Activated CD4-positive, alpha-beta T cell treated with anti-CD3 and anti-CD28 coated beads for 48 hours (primary cell): ENCODE results near the gene TSPOAP1.

Experiments
- DNase-seq: peaks from one replicate; pipeline ENCODE4 v3.0.0-alpha.2; 2020

Gene TSPOAP1

DNA sequence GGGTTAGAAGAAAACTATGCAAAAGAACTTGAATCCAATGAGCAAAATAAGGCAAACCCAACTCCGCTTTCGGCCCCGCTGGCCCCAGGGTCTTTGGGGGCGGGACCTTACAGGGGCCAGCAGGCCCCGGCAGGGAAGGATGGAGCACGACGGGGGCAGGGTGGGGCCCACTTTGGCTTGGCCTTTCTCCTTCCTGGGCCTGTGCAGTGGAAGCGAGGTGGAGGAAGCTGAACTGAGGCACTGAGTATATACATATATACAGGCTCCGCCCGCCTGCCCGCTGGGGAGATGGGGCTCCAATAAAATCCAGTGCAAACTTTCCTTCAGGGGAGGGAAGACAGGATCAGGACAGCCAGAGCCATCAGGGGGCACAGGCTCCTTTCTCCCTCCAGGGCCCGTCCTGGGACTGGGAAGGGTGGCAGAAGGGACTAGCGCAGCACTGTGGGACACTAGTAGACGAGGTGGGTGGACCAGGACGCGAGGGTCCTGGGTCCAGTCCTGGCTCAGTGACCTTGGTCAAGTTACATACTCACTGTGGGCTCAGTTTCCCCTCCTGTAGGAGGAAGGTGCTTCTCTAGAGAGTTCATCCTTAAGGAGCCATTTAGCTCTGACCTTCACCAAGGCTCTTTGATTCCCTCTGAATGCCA is 27.0 kb downstream of the TSPOAP1 start:
- no peak for DNase-seq

DNA sequence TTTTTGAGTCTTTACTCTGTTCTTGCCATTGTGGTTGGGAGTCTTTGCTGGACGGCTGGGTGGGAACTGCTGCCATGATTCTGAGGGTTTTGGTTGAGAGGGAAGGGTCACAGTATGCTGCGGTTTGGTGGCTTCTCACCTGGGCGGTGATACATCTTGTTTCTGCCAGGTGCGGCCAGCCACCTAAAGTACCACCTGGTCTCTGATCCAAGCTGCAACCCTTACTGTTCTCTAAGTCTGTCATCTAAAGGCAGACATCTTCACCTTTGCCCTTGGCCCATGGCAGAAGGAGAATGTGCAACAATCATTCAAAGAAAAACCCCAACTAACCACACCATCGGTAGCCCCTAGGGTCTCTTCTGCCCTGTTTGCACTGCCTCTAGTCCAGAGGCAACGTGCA is 28.3 kb downstream of the TSPOAP1 start:
- DNase-seq: no peak

DNA sequence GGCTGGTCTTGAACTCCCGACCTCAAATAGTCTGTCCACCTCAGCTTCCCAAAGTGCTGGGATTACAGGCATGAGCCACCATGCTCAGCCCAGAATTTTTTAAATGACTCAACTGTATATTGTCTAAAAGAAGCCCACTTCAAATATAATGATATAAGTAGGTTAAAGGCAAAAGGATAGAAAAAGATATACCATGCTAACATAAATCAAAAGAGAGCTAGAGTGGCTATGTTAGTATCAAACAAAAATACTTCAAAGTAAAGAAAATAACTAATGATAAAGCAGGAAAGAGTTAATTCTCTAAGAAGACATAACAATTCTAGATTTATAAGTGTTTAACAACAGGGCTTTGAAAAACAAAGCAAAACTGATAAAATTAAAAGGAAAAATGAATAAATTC is 34.6 kb downstream of the TSPOAP1 start:
- no peak for DNase-seq

DNA sequence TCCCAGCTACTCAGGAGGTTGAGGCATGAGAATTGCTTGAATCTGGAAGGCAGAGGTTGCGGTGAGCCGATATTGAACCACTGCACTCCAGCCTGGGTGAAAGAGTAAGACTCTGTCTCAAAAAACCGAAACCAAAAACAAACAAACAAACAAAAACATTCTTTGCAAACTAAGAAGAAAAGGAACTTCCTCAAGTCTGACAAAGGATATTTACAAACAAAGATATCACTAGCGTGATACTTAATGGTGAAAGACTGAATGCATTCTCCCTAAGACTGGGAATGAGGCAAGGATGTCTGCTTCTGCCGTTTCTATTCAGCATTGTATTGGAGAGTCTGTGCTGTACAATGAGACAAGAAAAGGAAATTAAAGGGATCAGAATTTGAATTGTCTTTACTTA is 37.3 kb downstream of the TSPOAP1 start:
- DNase-seq: no peak

DNA sequence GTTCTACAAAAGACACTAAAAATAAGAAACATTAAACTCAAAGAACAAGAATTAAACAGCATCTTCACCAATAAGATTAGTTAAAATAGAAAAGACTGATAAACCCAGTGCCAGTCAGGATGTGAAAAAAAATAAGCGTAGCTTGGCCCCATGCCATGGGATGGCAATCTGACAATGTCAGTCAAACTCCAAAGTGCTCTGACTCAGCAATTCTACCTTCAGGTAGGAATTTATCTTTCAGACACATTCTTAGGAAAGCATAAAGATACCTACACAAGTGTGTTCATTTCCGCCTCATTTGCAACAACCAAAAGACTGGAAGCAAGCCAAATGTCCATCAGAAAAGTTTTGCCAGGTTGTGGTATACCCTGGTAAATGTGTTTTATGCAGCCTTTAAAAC is 38.7 kb downstream of the TSPOAP1 start:
- DNase-seq: no peak

DNA sequence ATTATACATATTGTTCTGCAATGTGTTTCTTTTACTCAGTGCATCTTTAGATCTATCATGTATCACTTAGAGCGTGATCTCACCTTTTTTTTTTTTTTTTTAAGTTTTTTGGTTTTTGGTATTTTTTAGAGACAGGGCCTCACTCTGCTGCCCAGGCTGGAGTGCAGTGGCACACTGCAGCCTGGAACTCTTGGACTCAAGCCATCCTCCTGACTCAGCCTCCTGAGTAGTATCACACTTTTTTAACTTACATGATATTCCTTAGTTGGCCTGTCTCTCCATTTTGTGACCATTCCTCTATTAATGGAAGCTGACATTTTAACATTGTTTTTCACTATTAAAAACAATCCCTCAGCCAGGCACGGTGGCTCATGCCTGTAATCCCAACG is 43.2 kb downstream of the TSPOAP1 start:
- DNase-seq: no peak

DNA sequence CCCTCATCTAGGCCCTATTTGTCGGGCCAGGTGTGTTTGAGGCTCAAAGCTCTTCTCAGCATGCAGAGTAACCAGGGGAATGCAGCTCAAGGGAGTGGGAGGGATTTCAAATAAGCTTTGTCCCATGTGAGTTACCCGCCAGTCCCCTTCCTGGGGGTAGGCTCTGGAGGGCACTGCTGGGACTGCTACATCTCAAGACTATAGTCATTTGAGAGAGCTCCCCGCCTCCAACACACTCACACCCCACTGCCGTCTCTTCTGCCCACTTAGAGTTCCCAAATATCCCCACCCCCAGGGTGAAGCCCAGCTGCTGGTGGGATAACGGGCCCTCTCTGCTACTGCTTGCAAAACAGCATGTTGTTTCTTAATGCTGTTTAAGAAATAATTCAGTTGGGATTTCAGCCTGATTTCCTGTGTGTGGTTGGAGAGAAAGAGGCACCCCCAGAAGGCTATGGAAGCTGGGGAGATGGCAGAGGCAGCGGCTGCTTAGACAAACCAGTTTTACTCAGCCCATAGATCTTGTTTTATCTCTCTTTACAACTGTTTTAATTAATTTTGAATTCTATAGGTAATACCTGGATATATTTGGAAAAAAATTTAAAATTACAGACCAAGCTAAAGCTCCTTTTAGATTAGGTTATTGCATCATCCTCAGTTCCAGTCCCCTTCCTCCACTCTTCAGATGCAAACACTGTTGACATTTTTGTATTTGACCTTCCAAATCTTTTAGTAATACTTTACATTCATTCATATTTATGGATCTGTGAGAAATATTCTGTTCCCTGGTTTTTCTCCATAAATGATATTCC is 43.8 kb downstream of the TSPOAP1 start:
- no peak for DNase-seq

DNA sequence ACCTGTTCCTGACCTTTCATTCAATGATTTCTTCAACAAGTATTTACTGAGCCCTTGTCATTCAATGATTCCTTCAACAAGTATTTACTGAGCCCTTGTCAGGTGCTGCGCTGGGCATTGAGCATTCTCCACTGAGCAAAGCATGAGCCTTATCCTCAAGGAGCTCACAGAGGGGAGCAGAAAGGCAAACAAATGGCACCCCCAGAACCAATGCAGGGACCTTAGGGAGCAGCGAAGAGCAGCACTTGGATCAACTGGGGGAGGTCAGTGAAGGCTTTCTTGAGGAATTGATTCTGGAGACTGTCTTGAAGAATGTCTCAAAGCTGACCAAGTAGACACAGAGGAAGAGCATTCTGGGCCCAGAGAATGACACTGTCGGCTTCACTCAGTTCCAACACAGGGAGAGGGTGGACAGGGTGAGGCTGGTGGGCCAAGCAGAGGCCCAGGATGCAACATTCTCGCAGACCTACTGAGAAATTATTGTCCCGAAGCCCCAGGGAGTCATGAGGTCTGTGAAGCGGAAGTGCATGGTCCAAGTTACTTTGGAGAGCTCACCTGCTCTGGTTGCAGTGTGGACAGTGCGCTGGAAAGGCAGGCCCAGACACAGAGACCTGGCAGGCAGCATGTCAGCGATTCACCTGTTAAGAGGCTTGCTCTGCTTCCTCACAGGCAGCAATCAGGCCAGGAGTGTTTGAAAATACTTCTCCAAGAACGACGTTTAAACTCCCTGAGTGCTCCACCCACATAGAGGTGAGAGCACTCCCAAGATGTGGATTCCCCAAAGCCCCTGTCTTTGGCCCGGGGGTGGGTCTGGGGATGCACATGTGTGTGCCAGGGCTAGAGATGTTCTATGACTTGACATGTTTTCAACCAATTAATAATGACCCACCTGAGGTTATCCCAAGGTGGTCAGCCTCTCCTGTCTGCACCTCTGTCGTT is 44.7 kb downstream of the TSPOAP1 start:
- no peak for DNase-seq

DNA sequence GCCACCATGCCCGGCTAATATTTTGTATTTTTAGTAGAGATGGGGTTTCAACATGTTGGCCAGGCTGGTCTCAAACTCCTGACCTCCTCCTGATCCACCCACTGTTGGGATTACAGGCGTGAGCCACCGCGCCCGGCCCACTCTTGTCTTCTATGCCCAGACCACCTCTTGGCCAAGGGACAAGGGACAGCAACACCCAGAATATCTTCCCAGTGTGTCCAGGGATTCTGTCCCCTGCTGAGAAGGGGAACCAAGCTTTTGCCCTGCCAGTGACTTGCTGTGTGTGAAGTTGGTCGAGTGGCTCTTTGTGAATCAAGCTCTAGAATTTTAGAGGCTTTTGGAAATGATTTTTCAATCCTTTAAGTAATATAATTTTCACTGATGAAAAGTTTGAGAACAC is 46.2 kb downstream of the TSPOAP1 start:
- no peak for DNase-seq

DNA sequence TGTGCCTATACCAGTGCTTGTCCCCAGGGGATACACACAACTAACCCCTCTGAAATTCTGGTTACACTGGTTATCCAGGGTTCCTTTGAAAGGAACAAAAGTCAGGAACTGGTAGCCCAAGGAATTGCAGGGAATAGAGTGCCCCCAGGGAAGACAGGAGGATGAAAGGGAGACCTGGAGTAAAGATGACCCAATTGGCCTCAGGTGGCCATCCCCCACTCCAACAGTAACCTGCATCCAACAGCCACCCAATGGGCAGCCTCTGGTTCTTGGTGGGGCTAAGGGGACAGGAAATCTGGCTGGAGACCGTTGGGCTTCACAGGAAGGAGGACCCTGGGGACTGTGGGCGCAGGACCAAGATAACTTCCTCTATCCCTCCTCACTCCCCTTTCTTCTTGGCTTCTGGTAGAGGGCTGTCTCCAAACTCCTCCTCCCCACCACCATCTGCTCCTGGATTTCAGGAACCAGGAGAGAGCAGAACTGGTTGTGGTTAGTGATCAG is 47.0 kb downstream of the TSPOAP1 start:
- no peak for DNase-seq

DNA sequence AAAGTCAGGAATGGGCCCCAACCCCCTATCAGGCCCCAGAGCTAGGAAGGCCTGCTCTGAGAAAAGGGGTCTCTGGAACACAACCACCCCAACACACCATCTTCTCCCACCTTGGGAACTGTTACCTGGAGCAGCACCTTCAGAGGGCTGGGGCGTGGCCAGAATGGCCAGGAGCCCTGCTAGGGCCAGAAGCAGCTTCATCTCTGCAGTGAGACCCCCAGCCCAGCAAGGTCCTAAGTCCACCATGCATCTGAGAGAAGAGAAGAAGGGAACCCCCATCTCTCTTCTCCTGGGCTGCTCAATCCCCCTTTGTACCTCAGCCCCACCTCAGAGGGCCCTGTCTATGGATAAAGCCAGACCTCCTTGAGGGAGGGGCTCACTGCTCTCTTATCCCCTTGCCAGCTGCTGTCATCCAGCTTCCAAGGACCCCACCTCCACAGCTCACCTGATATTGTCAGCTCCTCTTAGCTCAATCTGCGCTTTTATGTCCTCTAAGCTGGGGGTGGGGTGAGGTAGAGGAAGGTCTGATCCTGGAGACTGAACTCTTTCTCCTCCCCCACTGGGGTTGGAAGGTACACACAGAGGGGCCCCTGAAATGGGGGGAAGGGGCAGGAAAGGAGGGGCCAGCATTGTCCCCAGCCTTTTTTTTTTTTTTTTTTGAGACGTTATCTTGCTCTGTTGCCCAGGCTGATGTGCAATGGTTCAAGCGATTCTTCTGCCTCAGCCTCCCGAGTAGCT is 47.9 kb downstream of the TSPOAP1 start, which contains the start of gene MPO:
Gene MPO, minus strand, starts transcription at position 456 of the 738 bp plus-strand sequence. Its CDS starts 177 bp downstream, at position 279.
- no peak for DNase-seq

DNA sequence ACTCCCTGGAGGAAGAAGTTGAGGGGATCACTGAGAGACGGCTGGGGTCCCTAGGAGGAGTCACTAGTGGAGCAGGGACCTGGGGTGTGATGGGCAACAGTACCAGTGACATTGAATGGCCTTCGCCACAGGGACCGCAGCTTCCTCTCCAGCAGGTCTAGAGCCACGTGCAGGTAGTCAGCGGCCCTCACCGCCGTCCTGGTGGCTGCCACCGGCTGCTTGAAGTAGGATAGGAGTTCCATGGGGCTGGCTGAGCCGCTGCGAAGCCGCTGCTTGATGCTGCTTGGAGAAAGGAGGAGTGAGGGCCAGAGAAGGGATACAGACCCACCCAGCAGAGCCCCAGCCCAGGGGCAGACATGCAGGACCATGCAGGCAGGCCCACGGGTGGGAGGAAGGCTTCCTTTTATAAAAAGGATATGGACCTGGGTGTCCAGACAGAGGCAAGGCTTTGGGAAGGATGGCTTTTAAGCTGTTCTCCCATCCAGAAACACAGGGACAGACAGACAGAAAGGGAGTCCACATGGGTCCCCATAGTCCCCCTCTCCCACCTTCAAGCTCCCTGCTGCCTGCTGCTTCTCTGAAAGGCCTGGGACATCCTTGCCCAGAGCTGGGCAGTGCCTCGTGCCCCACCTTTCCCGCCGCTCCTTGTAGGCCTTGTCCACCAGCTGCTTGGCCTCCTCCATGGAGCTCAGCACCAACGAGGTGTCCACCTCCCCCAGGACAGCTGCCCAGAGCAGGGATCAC is 48.7 kb downstream of the TSPOAP1 start:
- DNase-seq: no peak

DNA sequence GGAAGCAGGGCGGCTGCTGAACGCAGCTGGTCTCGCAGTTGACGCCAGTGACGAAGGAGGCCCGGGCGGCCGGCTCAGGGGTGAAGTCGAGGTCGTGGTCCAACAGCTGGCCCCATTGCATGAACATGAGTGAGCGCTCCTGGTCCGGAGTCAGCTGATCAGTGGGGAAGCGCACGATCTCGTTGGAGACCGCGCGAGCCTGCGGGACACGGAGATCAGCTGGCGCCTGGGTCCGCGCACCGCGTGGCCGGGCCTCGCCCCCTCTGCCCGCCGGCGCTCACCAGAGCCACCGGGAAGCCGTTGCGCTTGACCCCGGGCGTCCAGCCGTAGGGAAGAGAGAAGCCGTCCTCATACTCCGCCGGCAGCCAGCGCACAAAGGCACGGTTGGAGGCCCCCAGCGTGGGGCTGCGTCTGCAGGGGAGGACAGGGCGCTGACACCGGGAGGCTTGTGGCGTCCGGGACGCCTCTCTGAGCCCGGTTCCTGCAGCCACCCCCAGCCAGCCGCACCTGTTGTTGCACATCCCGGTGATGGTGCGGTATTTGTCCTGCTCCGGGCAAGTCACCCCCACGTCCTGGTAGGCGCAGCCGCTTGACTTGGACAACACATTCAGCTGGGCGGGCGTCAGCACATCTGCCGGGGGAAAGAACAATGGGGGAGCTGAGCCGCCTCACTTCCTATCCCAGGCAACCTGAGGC is 49.4 kb downstream of the TSPOAP1 start:
- DNase-seq: no peak

DNA sequence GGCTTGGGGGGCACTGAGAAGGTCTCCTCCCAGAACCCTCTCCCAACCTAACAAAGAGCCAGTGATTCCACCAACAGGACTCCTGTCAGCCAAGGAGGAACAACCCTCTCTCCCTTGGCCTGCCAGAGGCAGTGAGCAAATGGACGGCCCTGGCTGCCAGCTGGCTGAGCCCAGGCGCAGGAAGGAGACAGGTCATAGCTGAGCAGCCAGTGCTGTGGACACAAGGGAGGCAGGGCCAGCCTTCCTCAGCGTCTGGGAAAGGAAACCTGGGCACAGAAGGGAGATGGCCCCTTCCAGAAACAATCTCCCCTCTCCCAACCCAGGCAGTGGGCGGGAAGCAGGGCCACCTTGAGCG is 50.0 kb downstream of the TSPOAP1 start:
- DNase-seq: no peak

DNA sequence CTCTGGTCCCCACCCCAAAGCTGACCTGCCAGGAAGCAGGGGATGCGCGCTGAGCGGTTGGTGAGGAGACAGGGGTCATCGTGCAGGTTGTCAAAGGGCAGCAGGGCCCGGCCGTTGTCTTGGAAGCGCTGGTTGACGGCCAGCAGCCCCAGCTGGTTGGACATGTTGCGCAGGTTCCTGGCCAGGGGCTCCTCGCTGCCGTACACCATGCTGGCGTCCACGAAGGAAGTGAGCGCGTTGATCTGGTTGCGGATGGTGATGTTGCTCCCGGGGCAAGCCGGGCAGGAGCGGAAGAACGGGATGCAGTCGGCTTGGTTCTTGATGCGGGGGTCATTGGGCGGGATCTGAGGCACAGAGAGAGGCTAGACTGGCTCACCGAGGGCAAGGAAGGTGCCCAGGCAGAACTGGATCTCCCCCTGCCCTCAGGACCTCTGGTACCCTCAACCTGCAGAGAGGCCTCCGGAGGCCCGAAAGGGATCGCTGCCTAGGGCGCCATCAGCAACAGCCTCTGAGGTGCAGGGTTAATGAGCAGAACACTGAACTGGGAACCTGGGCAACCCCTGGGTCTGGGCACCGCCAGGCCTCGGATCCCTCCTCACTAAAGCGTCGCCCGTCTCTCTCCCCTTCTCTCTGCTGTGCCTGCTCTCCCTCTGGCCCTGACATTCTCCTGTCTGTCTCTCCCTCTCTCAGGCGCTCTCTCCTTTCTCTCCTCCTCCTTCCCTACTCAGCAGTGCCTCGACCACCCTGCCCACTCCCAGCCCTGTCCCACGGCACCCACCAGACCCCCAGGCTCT is 50.6 kb downstream of the TSPOAP1 start:
- no peak for DNase-seq

DNA sequence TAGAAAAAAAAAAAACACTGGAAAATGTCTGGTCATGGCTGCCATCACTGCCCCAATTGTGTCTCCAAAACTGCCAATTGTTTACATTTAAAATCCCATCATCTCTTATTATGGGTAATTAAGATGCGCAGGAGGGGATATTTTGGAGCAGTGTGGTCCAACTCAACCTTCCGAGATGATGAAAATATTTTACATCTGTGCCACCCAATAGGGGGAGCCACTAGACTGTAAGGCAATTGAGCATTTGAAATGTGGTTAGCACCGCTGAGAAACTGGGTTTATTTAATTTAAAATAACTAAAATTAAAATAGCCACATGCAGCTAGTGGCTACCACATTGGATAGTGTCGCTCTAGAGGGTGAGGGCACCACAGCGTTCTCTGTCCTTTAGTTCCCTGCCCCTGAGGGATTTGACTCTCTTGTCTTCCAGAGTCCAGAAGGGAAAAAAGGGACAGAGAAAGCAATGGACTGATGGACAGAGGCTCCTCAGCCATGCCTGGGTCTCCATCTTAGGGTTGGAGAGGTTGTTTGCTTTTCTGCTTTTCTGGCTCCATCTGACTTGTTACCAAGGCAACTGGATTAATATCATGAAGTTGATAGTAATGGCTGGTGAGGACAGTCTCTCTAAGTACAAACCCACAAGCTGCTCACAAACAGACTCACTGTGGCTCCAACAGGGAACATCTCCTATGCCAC is 51.3 kb downstream of the TSPOAP1 start:
- DNase-seq: no peak

DNA sequence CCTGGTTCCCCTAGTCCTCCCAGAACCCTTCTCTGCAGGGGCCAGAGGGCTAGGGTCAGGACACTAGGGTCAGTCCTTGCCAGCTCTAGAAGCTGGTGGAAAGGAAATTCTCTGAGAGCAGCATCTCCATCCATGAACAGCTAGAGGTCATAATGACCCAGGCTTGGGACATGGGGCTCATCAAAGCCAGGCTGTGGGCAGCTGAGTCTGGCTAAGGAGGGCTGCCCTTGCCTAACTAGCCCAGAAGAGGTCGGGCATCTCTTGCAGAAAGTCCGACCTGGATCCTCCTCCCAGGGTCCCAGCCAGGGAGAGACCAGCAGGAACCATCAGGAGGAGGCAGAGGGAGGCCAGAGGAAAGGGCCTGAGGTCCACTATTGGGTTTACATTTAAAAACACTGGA is 52.2 kb downstream of the TSPOAP1 start:
- no peak for DNase-seq

DNA sequence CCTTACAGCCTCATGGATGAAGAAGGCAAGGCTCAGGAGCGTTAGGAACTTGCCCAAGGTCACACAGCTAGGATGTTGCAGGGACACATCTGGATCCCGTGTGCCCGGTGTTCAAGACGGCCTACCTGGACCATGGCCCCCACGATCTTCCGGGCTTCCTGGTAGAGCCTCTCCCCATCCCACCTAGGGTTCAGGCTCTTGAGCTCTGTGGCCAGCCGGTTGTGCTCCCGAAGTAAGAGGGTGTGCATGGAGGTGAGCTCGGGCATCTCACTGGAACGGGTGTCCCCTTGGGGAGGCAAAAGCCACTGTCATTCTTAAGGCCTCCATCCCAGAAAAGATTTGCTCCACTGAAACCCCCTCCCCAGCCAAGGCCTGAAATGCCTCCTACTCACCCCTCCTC is 53.2 kb downstream of the TSPOAP1 start:
- DNase-seq: no peak

DNA sequence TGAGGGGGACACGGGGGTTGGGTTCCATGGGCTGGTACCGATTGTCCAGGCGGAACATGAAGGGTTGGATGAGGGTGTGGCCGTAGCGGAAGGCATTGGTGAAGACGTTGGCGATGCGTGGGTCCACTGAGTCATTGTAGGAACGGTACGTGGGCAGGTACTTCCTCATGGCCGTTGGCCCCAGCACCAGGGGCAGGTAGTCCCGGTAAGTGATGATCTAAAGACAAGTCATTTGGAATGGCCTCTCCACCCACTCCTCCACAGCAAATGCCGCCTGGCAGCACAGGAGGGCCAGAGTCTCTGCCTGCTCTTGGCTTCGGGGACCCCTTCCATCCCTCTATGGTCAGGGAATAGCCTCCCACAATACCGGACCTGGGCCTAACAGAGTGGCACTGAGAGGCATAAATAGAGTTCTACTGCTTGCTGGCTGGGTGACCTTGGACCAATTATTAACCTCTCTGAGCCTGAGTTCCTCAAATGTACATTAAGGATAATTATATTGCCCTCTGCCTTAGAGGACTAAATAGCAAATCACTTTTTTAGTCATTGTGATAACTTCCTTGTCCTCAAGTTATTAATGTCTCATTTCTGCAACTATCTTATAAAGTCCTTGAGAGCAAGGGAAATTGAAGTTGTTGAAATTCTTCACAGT is 55.0 kb downstream of the TSPOAP1 start:
- no peak for DNase-seq
